ENCODE data around the gene CXXC5.

The CXXC5 gene

DNA sequence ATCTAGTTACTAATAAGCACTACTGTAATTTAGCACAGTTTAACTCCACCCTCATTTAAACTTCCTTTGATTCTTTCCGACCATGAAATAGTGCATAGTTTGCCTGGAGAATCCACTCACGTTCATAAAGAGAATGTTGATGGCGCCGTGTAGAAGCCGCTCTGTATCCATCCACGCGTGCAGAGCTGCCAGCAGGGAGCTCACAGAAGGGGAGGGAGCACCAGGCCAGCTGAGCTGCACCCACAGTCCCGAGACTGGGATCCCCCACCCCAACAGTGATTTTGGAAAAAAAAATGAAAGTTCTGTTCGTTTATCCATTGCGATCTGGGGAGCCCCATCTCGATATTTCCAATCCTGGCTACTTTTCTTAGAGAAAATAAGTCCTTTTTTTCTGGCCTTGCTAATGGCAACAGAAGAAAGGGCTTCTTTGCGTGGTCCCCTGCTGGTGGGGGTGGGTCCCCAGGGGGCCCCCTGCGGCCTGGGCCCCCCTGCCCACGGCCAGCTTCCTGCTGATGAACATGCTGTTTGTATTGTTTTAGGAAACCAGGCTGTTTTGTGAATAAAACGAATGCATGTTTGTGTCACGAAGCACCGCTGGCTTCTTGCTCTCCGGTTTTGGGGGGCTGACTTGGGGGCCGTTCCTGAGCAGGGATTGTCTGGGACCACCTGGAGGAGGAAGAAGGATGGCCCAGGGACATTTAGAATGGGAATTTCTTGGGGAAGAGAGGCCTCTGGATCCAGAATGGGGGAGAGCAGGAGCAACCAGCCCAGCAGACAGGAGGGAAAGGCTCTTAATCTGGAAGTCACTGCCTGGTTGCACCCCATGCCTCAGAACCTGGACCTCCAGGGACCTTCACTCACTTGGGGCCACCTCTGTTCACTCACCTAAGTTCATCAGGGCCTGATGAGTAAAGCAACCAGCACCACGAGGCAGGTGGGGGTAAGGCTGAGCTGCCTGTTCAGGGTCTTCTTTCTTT, 35.4 kb downstream of the CXXC5 start:
- DNase-seq, result no peak

DNA sequence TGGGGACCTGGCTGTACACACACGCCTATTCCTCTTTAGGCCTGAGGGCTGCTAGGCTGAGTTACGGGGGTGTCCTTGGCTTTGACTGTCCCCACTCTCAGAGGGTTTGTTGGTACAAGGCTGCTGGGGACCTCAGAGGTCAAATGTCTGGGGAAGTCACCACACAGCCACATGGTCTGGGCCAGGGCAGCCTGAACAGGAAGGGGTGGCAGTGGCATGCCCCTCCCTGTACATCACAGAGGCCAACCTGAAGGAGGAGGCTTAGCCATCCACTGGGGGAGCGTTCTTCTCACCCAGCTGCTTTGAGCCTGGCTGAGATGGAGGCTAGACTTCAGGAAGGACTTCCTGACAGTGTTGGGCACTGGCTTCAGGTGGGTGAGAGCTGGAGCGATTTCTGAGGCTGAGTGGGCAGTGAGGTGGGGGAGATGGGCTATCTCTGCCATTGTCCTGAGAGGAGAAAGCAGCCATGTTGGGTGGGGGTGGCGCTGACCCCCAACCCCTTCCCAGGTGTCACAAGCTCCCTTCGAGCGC, 36.3 kb downstream of the CXXC5 start:
- no peak for DNase-seq

GRCh38 chr5:139684881-139685749, 37.0 kb downstream of the CXXC5 start:
- DNase-seq, result peak; percentile 66

GRCh38 chr5:139685886-139686285, 37.7 kb downstream of the CXXC5 start:
- DNase-seq, result no peak

DNA sequence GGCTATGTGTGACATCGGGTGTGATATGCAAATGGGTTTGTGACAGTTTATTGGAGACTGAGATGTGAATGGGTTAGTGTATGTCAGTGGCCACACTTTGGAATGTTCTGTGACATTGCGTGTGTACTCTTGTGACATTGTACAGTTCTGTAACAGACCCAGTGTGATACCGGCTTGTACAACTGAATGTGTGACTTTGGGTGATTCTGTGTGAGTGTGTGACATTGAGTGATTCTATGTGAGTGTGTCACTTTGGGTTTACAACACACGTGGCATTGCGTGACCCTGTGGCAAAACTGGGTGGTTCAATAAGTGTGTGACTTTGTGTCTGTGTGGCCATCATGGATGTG, 38.2 kb downstream of the CXXC5 start:
- DNase-seq, result no peak

DNA sequence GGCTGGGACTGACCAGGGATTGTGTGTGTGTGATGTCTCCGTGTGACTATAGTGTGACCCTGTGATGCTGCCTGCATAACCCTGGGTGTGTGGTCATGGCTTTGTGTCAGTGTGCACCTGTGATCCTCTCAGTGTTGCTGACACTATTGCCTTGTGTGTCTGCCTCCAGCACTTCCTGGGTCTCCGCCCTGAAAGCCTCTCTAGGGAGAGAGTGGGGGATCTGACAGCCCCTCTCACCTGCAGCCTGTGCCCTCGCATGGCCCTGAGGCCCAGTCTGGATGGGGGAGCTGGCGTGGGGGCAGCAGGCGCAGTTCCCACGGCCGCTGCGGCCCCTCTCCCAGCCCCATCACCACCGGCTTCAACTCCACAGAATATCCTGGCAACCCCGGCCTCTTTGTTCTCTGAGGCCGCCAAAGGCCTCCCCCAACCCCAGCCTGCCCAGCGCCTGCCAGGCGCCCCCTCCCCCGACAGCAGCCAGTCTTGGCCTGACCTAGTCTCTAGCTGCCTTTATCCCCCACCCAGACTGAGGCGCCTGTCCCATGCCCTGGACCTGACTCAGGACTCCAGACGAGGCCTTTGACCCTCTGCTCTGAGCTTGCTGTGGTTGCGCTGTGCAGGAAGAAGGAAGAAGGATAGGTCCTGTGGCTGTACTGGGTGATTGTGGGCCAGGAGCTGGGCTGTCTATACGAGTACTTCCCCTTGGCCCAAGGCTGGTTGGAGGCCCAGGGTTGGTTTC, 38.7 kb downstream of the CXXC5 start:
- DNase-seq, result no peak

- DNase-seq, result no peak
These were observed 39.5 kb downstream of the CXXC5 start for GRCh38 chr5:139687656-139688055.

- DNase-seq, result no peak
These were observed 40.0 kb downstream of the CXXC5 start for GRCh38 chr5:139688088-139688702.

DNA sequence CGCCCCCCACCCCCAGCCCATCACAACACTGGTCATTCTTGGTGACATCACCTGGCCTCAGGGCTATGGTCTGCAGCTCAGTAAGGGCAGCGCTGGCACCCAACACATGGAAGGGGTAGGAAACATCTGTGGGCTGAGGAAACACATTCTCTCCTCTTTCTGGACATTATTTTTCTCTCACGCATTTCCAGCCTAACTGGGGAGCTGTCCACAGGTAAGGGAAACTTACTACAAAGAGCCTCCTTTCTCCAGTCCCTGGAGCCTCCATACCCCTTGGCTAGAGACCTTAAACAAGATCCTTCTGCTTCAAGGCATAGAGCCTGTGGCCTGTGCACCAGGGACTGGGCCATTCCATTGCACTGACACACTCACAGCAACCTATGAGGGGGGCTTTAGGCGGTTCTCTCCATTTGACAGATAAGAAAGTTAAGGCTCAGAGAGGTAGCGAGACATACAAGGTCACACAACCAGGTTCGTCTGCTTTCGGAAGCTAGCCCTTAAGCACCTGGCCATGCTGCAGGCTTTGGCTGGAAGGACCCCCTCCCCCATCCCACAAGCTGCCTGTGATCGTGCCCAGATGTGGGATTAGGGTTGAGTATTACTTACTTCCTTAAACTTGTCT, 40.7 kb downstream of the CXXC5 start:
- no peak for DNase-seq

DNA sequence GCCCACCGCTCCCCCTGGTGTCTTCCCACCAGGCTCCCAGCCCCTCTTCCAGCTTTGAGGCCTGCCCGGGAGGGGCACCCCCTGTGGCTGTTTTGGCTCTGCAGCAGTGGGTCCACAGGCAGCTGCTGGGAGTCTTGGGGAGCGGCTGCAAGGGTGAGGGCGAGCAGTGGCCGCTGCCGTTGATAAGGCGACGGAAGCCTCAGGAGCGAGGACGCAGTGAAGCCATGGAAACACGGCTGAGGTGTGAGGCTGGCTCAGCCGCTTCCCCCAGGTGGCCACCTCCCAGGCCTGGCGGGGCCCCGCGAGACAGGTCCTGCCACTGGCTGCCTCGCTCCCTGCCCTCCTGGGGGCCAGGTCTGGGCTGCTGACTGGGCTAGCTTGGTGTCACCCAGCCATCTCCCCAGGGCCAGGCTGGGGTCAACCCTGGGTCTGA, 41.5 kb downstream of the CXXC5 start:
- no peak for DNase-seq

- no peak for DNase-seq
These were observed 42.1 kb downstream of the CXXC5 start for GRCh38 chr5:139690064-139690802.

DNA sequence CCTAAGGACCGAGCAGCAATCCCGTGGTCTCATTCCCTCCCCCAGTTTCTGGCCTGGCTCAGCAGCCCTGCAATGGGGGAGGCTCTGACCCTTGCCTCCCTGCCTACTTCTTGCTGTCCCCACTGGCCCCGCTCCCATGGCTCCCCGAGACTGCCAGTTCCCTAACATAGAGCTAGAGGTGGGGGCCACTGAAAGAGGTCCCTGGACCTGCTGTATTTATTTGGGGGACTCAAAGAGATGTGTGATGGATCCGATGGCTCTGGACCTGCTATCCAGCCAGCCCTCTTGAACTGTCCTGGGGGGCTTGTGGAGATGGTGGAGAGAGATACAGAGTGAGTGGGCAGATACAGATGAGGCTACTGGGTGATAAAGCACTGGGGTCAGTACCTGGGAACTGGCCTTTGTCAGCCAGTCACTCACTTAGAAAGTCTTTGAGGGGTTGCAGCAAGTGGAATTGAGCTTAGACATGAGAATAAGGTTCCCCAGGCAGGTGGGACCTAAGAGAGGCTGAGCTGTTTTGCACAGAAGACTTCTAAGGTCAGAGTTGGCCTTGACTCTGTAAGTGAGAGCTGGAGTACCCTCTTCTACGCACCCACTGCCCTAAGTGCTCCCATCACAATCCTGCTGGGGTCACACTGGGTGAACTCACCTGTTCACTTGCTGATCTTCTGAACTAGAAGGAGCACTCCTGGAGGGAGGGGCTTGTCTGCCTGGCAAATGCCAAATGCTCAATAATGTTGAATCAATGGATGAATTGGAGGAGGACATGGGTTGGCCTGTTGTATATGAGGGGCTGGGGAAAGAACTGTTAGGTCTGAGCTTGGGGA, 42.9 kb downstream of the CXXC5 start:
- DNase-seq, result no peak

DNA sequence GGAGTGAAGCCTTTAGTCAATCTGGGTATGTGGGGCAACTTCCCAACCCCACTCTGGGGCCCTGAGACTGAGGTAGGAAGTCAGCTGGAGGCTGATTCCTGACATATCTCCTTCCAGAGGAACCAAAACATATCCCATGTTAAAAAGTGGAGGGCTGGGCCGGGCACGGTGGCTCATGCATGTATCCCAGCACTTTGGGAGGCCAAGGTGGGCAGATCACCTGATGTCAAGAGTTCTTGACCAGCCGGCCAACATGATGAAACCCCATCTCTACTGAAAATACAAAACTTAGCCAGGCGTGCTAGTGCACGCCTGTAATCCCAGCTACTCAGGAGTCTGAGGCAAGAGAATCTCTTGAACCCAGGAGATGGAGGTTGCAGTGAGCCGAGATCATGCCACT, 44.0 kb downstream of the CXXC5 start:
- no peak for DNase-seq

GRCh38 chr5:139692679-139693308, 44.6 kb downstream of the CXXC5 start:
- no peak for DNase-seq

DNA sequence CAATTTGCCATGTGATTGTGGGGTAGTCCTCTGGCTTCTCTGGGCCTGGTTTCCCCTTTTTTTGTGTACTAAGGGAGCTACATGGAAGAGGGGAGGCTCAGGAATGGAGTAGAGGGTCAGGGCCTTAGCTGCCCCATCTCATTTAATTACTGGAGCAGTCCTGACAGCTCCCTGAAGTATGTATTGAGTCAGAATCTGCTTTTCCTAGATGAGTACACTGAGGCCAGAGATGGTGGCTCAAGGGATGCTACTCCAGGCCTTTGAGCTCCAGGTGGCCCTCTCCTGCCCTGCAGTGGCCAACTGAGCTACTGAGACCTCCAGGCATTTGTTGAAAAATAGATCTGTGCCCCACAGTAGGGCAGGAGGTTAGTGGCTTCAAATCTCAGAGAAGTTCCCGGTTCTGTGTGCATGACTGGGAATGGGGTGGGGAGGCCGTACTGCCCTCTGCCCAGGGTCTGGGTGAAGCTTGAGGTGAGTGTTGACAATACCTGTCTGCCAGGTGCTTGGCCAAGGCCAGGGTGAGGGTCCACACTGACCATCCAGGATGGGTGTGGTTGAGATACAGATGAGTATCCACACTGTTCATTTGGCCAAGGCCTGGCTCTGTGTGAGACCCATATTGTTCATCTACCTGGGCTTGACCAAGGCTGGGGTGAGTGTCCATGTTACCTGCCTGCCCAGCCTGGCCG, 45.7 kb downstream of the CXXC5 start:
- DNase-seq, result no peak

GRCh38 chr5:139694556-139695177, 46.5 kb downstream of the CXXC5 start:
- no peak for DNase-seq

DNA sequence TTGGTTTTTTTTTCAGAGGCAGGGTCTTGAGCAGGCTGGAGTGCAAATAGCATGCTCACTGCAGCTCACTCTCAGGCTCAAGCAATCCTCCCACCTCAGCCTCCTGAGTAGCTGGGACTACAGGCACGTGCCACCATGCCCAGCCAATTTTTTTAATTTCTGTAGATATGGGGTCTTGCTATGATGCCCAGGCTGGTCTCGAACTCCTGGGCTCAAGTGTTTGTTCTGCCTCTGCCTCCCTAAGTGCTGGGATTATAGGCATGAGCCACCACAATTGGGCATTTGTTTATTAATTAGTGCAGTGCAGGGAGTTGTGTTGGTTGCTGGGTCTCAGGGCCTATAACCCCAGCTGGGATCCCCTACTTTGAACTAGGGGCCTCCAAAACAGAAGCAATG, 47.0 kb downstream of the CXXC5 start:
- DNase-seq, result no peak

- DNase-seq, result no peak
These were observed 48.2 kb downstream of the CXXC5 start for GRCh38 chr5:139696167-139696893.

Measured in DMS 273 treated with DMSO at 0.1 percent for 48 hours (cell line).